DMS79 (cell line): ENCODE data around the gene HEXD.
"Not testable (repeated sequence)": the region's sequence is repeated elsewhere in the genome, so short reads cannot be mapped to it uniquely, and the experiment has no call there.

Experiments
- DNase-seq: peaks from one replicate; lab custom pipeline; 2025; lab: John Stamatoyannopoulos, UW

Gene HEXD

DNA sequence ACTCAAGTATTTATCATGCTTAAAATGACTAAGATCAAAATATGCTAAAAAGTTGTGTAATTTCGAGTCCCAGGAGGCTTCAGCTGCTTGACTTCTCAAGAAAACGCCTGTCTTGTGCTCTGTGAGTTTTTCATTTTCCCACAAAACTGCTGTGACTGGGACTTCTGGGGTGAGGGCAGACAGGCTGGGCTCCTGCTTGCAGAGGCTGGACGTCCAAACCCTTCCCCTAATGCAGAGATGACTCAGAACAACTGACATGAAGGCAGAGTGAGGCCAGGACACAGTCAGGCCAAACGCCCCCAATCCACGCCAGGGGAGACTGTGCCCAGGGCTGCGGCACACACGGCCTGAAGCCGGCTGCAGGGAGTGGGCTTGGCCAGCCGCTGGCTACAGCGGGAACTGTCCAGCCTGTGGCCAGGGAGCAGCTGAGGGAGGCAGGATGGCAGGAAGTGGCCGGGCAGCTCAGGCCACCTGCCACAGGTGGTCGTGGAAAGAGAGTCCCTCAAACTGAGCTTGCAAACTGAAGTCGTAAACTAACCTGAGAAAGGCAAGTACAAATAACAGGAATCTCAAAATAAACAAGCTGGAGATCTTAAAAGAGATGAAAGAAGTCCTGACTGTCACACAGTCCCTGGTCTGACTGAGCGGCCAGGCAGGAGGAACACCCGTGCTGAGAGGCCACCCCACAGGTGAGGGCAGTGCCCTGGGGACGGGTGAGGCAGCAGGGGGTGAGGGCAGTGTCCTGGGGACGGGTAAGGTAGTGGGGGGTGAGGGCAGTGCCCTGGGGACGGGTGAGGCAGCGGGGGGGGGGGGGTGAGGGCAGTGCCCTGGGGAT is 21.3 kb upstream of the HEXD start:
- DNase-seq, result no peak

- no peak for DNase-seq
Measured at GRCh38 chr17:82397449-82398335, 20.5 kb upstream of the HEXD start.

- DNase-seq, result no peak
Measured at GRCh38 chr17:82399041-82399441, 19.1 kb upstream of the HEXD start.

GRCh38 chr17:82399601-82400101 is 18.5 kb upstream of the HEXD start:
- no peak for DNase-seq

DNA sequence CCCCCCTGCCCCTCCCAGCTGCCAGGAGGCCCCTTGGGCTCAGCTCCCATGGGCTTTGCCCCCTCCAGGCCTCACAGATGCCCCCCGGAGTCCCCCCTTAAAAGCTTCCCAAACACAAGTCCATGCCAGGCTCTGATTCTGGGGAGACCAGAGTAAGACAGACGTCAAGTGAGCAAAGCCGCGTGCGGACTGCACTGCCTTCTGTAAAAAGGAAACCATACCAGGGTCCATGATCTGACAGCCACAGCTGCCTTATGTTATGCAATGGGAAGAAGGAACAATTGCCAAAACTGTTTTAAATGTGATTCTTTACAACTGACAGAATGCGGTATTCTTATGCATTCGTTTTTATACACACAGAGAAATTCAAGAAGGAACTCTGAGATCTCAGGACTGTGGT is 17.9 kb upstream of the HEXD start:
- no peak for DNase-seq

DNA sequence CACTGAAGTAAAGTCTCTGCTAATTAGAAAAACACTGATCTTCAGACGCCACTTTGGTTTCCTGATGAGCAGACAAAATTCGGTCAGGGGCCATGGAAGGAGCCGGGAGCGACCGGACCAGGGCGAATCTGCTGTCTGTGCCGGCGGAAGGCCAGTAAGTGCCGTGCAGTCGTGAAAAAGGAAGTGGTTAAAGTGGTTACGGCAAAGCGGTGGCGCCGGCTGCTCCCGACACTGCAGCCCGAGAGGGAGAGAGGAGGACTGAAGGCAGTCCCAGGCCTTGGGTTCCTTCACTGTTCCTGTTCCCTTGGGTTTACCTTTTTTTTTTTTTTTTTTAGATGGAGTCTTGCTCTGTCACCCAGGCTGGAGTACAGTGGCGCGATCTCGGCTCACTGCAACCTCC is 17.3 kb upstream of the HEXD start:
- DNase-seq, result no peak

- no peak for DNase-seq
Measured at GRCh38 chr17:82402865-82403264, 15.3 kb upstream of the HEXD start.

GRCh38 chr17:82403662-82404660 is 14.2 kb upstream of the HEXD start:
- DNase-seq, result no peak

DNA sequence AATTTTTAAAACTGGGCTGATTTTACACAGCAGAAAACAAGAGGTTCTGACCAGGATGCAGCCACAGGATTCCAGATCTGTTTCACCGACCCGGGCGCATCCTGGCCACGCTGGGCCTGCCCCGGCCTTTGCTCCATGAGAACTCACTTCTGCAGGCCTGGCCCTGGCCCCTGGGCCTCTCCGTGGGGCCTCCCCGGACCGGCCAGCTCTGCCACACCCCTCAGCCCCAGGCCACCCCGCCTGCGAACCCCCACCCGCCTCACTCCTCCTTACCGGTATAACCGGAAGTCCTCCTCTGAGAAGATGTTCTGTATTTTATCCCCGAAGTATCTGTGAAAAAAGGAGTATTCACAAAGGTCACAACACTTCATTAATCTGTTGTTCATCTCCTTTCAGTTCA is 13.1 kb upstream of the HEXD start:
- DNase-seq, result no peak

GRCh38 chr17:82406131-82406671 is 11.9 kb upstream of the HEXD start:
- no peak for DNase-seq

GRCh38 chr17:82407255-82407654 is 10.9 kb upstream of the HEXD start:
- DNase-seq, result no peak

DNA sequence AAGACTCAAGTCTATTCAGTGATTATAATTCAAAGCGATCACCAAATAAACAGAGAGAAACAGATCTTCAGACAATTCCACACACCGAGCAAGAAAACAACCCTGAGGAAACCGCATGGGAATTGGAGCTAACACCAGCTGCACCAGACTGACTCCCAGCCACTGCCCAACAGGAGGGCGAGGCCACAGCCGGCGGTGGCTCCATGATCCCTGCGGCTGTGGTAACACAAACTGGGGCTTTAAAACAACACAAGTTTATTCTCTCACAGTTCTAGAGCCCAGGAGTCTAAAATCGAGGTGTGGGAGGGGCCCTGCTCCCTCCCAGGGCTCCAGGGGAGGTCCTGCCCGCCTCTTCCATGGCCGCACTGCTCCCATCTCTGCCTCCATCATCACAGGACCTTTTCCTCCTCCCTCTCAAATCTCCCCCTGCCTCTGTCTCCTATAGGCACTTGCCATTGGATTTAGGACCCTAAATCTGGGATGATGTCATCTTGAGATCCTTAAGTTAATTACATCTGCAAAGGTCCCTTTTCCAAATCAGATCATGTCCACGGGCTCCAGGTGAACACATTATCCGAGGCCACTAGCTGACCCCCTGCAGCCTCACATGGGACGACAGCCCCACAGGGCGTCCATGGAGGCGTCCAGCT is 9.7 kb upstream of the HEXD start:
- no peak for DNase-seq

DNA sequence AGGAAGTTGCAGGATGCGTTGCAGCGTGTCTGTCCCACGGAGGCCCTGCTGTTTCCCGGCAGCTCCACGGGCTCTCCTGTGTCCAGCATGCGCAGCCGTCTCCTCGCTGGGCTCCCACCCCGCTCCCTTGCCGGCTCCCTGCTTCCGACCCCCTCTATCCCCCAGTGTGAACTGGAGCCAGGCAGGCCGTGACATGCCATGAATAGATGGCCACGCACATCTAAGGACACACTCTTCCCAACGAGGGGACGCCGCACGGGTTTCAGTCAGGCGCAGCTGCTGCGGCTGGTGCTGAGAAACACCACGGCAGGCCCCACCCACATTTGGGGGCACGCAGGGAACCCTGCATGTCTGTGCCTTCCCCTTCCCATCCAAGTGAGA is 9.2 kb upstream of the HEXD start:
- no peak for DNase-seq

DNA sequence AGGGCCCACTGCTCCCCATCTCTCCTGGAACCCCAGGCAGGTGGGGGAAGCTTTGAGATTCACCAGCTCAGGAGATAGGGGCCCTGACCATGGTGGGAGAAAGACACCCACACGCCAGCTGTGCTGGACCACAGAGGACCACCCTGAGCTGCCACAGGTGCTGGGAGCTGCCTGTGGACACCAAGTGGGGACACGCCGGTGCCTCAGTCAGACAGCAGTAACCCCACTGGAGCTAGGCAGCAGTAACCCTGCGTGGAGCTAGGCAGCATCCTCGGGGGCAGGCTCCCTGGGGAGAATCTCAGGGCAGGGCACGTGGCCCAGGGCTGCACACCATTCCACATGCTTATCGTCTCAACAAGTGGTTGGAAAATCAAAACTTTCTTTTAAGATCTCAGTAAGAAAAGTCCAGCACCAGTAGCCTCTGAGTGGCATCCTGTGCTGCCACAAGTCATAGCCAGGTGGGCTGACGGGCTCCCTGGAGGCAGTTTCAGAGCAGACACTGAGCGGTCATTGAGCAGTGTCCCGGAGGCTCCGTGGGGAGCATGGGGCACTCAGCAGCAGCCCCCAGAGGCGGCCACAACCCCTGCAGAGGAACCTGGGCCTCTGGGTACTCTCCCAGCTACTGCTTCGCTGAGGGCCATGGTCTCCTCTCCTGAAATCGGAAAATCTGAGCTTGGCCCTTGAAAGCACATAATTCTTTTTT is 8.0 kb upstream of the HEXD start:
- no peak for DNase-seq

DNA sequence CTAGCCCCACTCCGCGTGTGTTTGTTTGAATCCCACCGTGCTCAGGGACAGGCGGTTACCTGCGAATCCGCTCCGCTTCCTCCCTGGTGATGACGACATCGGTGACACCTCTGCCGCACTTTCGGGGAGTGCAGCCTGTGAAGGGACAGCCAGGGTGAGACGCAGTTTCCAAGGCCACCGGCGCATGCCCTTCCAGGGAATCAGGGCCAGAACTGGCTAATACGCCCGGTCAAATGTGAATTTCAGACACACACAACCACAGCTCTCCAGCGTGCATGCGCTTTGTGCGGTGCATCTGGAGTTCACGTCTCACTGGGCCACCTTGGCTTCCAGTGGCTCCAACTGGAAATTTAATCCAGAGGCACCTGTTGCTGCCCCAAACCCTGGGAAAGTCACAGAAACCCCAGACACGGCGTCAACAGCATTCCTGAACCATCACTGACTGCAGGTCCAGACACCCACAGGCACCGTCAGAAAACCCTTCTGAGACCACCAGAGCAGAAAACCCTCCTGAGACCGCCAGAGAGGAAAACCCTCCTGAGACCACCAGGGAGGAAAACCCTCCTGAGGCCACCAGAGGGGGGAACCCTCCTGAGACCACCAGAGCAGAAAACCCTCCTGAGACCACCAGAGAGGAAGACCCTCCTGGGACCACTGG is 6.6 kb upstream of the HEXD start:
- DNase-seq, result no peak

- not testable (repeated sequence) for DNase-seq
Measured at GRCh38 chr17:82412081-82412480, 6.1 kb upstream of the HEXD start.

DNA sequence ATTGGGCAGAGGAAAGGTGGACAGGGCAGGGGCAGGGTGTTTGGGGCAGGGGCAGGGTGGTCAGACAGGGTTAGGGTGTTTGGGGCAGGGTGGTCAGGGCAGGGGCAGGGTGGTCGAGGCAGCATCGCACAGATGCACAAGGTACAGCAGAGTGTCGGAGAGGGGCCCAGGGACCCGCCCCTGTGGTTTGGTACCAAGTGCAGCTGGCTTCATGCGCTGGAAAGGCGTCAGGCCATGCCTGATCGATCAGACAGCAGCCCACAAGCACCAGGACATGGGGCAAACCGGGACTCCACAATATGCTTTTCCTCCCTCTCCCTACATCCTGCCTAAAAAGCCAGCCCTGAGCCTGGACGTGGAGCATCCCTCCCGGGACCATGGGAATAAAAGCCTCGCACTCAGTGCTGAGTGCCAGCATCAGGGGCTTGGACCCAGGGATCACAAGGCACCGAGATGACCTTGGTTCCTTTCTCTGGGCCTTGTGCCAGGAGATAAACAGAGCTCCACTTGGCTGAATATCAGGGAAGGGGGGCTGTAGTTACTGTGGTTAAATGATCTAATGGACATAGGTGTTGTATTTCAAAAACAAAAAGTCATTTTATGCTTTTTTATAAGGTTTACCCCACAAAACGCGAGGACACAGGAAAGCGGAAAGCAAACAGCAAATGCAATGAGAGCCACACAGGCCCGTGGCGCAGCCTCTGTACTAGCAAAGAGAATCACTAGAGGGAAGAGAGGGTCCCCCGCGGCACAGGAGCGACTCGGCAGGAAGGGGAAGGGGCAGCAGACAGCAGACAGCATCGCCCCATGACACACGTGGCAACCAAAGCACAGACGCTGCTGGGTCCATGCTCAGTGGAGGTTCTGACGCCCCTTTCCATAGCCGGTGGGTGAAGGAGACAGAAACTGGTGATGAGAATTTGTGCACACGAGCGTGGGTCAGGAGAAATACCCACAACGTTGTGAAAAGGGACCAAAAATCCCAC is 5.3 kb upstream of the HEXD start:
- peak; percentile 22 for DNase-seq

- no peak for DNase-seq
Measured at GRCh38 chr17:82414548-82415281, 3.4 kb upstream of the HEXD start.
